ENCODE results near the gene GPR63.

DNA sequence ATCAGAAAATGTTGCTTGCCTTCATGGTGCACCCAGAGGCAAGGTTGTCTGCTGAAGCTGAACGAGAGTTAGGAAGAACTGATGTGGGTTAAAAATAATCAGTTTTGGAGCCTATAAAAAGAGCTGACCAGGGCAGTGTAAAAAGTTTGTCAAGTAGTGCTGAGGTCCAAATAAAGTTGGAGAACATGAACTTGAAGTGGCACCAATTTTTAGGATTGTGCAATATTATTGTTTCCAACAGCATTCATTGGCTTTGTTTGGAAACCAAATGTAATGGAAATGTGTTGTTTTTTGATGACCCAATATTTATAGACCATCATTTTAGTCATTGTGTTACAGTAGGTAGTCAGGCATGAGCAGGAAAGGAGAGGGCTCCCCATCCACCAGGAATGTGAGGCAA is 55.7 kb downstream of the GPR63 start:
- TF ChIP-seq CTCF (IDR thresholded peaks at IDR 0.05 in 8 of 11, conservative IDR thresholded peaks at IDR 0.05 in 3 of 11), result no peak
- TF ChIP-seq POLR2A (IDR thresholded peaks at IDR 0.05), result no peak

Measured in spleen (tissue), 7 donors.